ENCODE results near the gene PEX1.

GRCh38 chr7:92485267-92485892 is 42.9 kb downstream of the PEX1 start:
- TF ChIP-seq RFX5 (IDR thresholded peaks at IDR 0.05; ENCODE audit: low read depth, low read length) (no peak), USF2 (IDR thresholded peaks at IDR 0.05; ENCODE audit: low read depth, low read length) (no peak), CTCF (conservative IDR thresholded peaks at IDR 0.05; ENCODE audit: low read depth, low read length) (no peak), RCOR1 (IDR thresholded peaks at IDR 0.05; ENCODE audit: insufficient replicate concordance, low read length) (no peak), MXI1 (IDR thresholded peaks at IDR 0.05; ENCODE audit: borderline replicate concordance, low read depth, low read length) (no peak), POLR2A (IDR thresholded peaks at IDR 0.05; ENCODE audit: low read depth, low read length) (no peak), MAFK (IDR thresholded peaks at IDR 0.05; ENCODE audit: low read depth, low read length) (no peak), CEBPB (IDR thresholded peaks at IDR 0.05; ENCODE audit: low read depth, low read length) (no peak), FOS (IDR thresholded peaks at IDR 0.05; ENCODE audit: low read depth, low read length) (no peak), RAD21 (IDR thresholded peaks at IDR 0.05; ENCODE audit: low read length) (no peak), ELK1 (IDR thresholded peaks at IDR 0.05; ENCODE audit: borderline replicate concordance, low read depth, low read length) (no peak)

All from IMR-90 (cell line).